GM12801 (cell line): Measurements from ENCODE around the gene BCAS3.

Experiments used
- CTCF ChIP-seq: IDR thresholded peaks from one replicate; pipeline ENCODE4 v1.5.1; 2011; ENCODE audit warnings: control low read depth; ENCODE audit not compliant: insufficient read length; ENCODE audit errors: extremely low read depth

The BCAS3 gene

GRCh38 chr17:61188081-61188480 lies 510.4 kb downstream of the BCAS3 start:
- TF ChIP-seq CTCF, result no peak

DNA sequence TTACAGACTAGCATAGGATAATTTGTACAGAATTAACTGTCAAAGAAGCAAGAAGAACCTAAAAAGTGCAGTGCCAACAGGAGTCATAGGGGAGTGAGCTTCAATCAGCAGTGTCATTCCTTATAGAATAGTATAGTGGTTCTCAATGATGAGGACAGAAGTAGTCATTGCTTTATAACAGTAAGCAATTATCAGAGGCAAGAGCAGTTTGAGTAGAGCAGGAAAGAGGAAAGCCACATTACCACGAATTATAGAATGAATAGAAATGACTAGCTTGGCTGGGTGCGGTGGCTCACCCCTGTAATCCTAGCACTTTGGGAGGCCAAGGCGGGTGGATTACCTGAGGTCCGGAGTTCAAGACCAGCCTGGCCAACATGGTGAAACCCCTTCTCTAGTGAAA lies 512.3 kb downstream of the BCAS3 start:
- no peak for TF ChIP-seq CTCF

- TF ChIP-seq CTCF, result no peak
These were observed 518.7 kb downstream of the BCAS3 start for GRCh38 chr17:61196302-61196704.

GRCh38 chr17:61196799-61197198 lies 519.1 kb downstream of the BCAS3 start:
- TF ChIP-seq CTCF, result no peak

DNA sequence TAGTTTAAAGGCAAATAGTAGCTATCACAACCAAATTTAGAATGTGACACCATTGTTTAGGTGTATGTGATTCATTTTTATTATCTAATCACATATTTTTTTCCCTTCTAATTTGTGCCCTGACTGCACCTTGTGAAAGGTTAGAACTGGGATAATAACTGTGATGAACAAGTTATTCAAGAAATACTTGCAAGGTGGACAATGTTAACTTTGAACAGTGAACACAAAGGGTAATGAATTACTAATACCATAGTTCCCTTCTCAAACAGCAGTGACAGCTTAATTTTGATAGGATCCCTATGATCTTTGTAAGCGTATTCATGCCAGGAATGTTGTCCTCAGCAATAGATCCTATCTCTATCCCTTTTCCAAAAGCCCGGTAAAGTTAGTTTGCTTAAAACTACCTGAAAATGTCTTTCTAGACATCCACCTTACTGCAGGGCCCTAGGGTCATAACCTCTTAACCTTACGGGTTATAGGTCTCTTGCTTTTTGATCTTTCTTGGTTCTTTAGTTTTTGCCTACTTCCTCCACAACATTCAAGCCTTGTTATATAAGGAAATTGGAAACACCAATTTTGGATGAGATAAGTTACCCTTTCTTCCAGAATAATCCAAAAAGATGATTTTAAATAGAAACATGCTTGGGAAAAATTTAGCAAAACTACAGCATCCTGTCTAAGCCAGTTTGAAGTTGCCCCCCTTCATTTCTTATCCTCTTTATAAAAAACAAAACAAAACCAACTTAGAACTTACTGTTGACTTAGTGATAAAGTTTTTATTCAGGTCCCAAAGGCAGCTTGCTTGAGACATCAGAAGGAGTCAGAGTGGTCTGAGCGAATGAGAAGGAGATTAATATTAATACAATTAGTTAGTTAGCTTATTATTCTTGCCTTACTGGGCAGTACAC lies 522.0 kb downstream of the BCAS3 start:
- no peak for TF ChIP-seq CTCF

DNA sequence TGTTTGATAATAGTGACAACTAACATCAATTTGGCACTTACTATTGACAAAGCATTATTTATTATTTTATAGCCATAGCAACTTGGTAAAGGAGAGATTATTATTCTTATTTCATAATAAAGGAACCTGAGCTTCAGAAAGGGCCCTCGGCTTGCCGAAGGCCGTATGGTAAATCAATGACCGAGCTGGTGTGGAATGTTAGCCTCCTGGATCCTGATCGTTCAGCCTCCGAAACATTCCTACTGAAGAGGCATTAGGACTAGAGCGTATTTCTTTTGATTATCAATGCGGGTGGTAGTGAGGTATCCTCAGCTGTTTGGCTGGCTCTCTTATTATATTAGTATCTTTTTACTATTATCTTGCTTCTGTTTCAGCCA lies 522.7 kb downstream of the BCAS3 start:
- no peak for TF ChIP-seq CTCF

GRCh38 chr17:61201211-61201610 lies 523.6 kb downstream of the BCAS3 start:
- no peak for TF ChIP-seq CTCF
